Medulla oblongata (tissue), 1 donor: Measurements from ENCODE around the gene CCNT1.

Experiments used
- DNase-seq: peaks from one replicate; pipeline ENCODE4 v3.0.0-alpha.2; 2015; ENCODE audit errors: extremely low spot score

The CCNT1 gene

GRCh38 chr12:48640854-48641253 lies 75.7 kb downstream of the CCNT1 start:
- DNase-seq, result no peak

DNA sequence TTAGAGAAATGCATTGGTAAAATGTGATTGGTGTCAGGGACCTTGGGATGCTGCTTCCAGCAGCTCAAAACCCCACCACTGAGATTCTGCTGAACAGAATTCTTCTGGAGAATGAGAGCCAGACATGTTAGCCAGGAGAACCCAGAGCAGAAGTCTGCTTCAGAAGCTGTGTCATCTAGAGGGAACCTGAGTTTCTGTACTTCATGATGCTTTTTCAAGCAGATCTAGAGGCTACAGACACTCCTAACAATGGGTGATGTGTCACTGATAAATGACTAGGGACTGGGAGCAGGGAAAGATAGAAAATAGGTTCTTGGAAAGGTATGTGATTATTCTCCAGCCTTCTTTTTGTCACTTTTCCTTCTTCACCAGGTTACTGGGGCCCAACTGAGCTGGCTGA lies 76.1 kb downstream of the CCNT1 start:
- no peak for DNase-seq
